Panc1 (cell line): Measurements from ENCODE around the gene PEX1.

Experiments used
- CTCF ChIP-seq: fragments of 450-650 bp; IDR thresholded peaks from 2 replicates; pipeline ENCODE4 v1.5.1; 2017; ENCODE audit warnings: mild to moderate bottlenecking
- POLR2AphosphoS5 ChIP-seq: IDR thresholded peaks from 2 replicates; pipeline ENCODE4 v1.6.1; 2012; ENCODE audit warnings: mild to moderate bottlenecking, low read depth, low read length, moderate library complexity

GRCh38 chr7:92547579-92547978 is 19.3 kb upstream of the PEX1 start:
- TF ChIP-seq POLR2AphosphoS5 (no peak), CTCF (no peak)
